ENCODE measurements around the gene NUMB.

NUMB gene

GRCh38 chr14:73307261-73307660 is 151.1 kb downstream of the NUMB start:
- H3K9ac ChIP-seq (ENCODE audit: low read length): no peak overlapping the region

GRCh38 chr14:73305499-73305898 is 152.8 kb downstream of the NUMB start:
- H3K9me3 ChIP-seq (ENCODE audit: insufficient read depth, low read length): no peaks in the 10 kb centered on the region
- H3K4me2 ChIP-seq (ENCODE audit: low read length): no peak overlapping the region
- no peak overlapping the region for H3K9ac ChIP-seq (ENCODE audit: low read length)
- no peak overlapping the region for H3K4me3 ChIP-seq (ENCODE audit: low read length)
- peaks cover 20% of the 10 kb centered on the region for H3K4me1 ChIP-seq (ENCODE audit: low read length)
- no peaks in the 10 kb centered on the region for H3K27me3 ChIP-seq (ENCODE audit: low read depth, low read length)
- H3K79me2 ChIP-seq (ENCODE audit: low read length): no peaks in the 10 kb centered on the region
- no peak overlapping the region for H2AFZ ChIP-seq (ENCODE audit: low read depth, low read length)
- H3K27ac ChIP-seq (ENCODE audit: low read length): no peak overlapping the region
- no peaks in the 10 kb centered on the region for H4K20me1 ChIP-seq (ENCODE audit: insufficient read depth, low read length)
- no peaks in the 10 kb centered on the region for H3K36me3 ChIP-seq (replicated peaks; ENCODE audit: low read depth, low read length)
- no peak for TF ChIP-seq CTCF (IDR thresholded peaks at IDR 0.05; ENCODE audit: low read depth, low read length)
- no peak for TF ChIP-seq EZH2phosphoT487 (IDR thresholded peaks at IDR 0.05; ENCODE audit: low read depth)

More at GRCh38 chr14:73307261-73307660, 151.1 kb downstream of the NUMB start:
- Histone ChIP-seq H3K4me1 (ENCODE audit: low read length) (peaks cover 32% of the 10 kb centered on the region), H3K9me3 (ENCODE audit: insufficient read depth, low read length) (no peaks in the 10 kb centered on the region), H3K27me3 (ENCODE audit: low read depth, low read length) (no peaks in the 10 kb centered on the region), H3K4me3 (ENCODE audit: low read length) (no peak overlapping the region), H2AFZ (ENCODE audit: low read depth, low read length) (no peak overlapping the region), H3K36me3 (replicated peaks; ENCODE audit: low read depth, low read length) (no peaks in the 10 kb centered on the region), H4K20me1 (ENCODE audit: insufficient read depth, low read length) (no peaks in the 10 kb centered on the region), H3K4me2 (ENCODE audit: low read length) (no peak overlapping the region), H3K79me2 (ENCODE audit: low read length) (no peaks in the 10 kb centered on the region), H3K27ac (ENCODE audit: low read length) (no peak overlapping the region)
- no peak for TF ChIP-seq CTCF (IDR thresholded peaks at IDR 0.05; ENCODE audit: low read depth, low read length)

- peaks cover 3% of the 10 kb centered on the region for H3K36me3 ChIP-seq (replicated peaks; ENCODE audit: low read depth, low read length)
- H3K9me3 ChIP-seq (ENCODE audit: insufficient read depth, low read length): no peaks in the 10 kb centered on the region
- H3K9ac ChIP-seq (ENCODE audit: low read length): no peak overlapping the region
- H3K4me1 ChIP-seq (ENCODE audit: low read length): peaks cover 25% of the 10 kb centered on the region
- peak; percentile 79 for TF ChIP-seq CTCF (IDR thresholded peaks at IDR 0.05; ENCODE audit: low read depth, low read length)
- no peak for TF ChIP-seq EZH2phosphoT487 (IDR thresholded peaks at IDR 0.05; ENCODE audit: low read depth)
- H3K27ac ChIP-seq (ENCODE audit: low read length): no peak overlapping the region
- H3K79me2 ChIP-seq (ENCODE audit: low read length): no peaks in the 10 kb centered on the region
- H3K4me3 ChIP-seq (ENCODE audit: low read length): no peak overlapping the region
- no peak overlapping the region for H2AFZ ChIP-seq (ENCODE audit: low read depth, low read length)
- H4K20me1 ChIP-seq (ENCODE audit: insufficient read depth, low read length): no peaks in the 10 kb centered on the region
- no peaks in the 10 kb centered on the region for H3K27me3 ChIP-seq (ENCODE audit: low read depth, low read length)
- no peak overlapping the region for H3K4me2 ChIP-seq (ENCODE audit: low read length)
Measured at GRCh38 chr14:73295198-73295796, 163.0 kb downstream of the NUMB start.

- Histone ChIP-seq H4K20me1 (ENCODE audit: insufficient read depth, low read length) (no peaks in the 10 kb centered on the region), H3K9me3 (ENCODE audit: insufficient read depth, low read length) (no peaks in the 10 kb centered on the region), H3K4me3 (ENCODE audit: low read length) (no peak overlapping the region), H3K27me3 (ENCODE audit: low read depth, low read length) (no peaks in the 10 kb centered on the region), H3K4me1 (ENCODE audit: low read length) (peaks cover 38% of the 10 kb centered on the region), H3K4me2 (ENCODE audit: low read length) (no peak overlapping the region), H3K79me2 (ENCODE audit: low read length) (no peaks in the 10 kb centered on the region), H3K27ac (ENCODE audit: low read length) (no peak overlapping the region), H2AFZ (ENCODE audit: low read depth, low read length) (no peak overlapping the region), H3K36me3 (replicated peaks; ENCODE audit: low read depth, low read length) (peaks cover 3% of the 10 kb centered on the region), H3K9ac (ENCODE audit: low read length) (no peak overlapping the region)
- TF ChIP-seq CTCF (IDR thresholded peaks at IDR 0.05; ENCODE audit: low read depth, low read length): no peak
Measured at GRCh38 chr14:73293782-73294781, 164.3 kb downstream of the NUMB start.

Measured in OCI-LY3 (cell line).